ENCODE data around the gene MOV10L1.
"Not testable (repeated sequence)": the region's sequence is repeated elsewhere in the genome, so short reads cannot be mapped to it uniquely, and the experiment has no call there.

MOV10L1 gene

GRCh38 chr22:50119768-50120251 lies 30.0 kb downstream of the MOV10L1 start:
- DNase-seq, result no peak
- Mint-ChIP-seq H3K27ac (no peak overlapping the region), H3K4me3 (no peak overlapping the region), H3K27me3 (peaks cover 17% of the 10 kb centered on the region), H3K4me1 (ENCODE audit: low read depth) (no peaks in the 10 kb centered on the region), H3K9me3 (peaks cover 13% of the 10 kb centered on the region), H3K36me3 (ENCODE audit: low read depth) (no peaks in the 10 kb centered on the region)

- peaks cover 9% of the 10 kb centered on the region for H3K27me3 Mint-ChIP-seq
Measured at GRCh38 chr22:50121202-50121740, 31.5 kb downstream of the MOV10L1 start.

DNA sequence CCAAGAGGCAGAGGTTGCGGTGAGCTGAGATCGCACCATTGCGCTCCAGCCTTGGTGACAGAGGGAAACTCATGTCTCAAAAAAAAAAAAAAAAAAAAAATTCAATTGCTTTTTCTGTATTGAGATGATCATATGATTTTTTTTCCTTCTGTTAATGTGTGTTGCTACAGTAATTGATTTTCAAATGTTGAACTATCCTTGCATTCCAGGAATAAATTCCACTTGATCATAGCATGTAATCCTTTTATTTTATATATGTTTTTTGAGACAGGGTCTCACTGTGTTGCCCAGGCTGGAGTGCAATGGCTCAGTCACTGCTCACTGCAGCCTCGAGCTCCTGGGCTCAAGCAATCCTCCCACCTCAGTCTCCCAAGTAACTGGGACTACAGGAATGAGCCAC lies 33.3 kb downstream of the MOV10L1 start:
- H3K9me3 Mint-ChIP-seq, result peaks cover 13% of the 10 kb centered on the region
- no peak overlapping the region for H3K27ac Mint-ChIP-seq
- H3K27me3 Mint-ChIP-seq, result peaks cover 17% of the 10 kb centered on the region
- DNase-seq, result no peak
- H3K36me3 Mint-ChIP-seq (ENCODE audit: low read depth), result no peaks in the 10 kb centered on the region
- no peaks in the 10 kb centered on the region for H3K4me1 Mint-ChIP-seq (ENCODE audit: low read depth)
- no peak overlapping the region for H3K4me3 Mint-ChIP-seq

More at GRCh38 chr22:50121202-50121740, 31.5 kb downstream of the MOV10L1 start:
- H3K4me3 Mint-ChIP-seq, result no peak overlapping the region
- no peaks in the 10 kb centered on the region for H3K36me3 Mint-ChIP-seq (ENCODE audit: low read depth)
- DNase-seq, result no peak
- H3K4me1 Mint-ChIP-seq (ENCODE audit: low read depth), result no peaks in the 10 kb centered on the region
- H3K27ac Mint-ChIP-seq, result no peak overlapping the region
- peaks cover 13% of the 10 kb centered on the region for H3K9me3 Mint-ChIP-seq

- Mint-ChIP-seq H3K9me3 (peaks cover 13% of the 10 kb centered on the region), H3K4me1 (ENCODE audit: low read depth) (no peaks in the 10 kb centered on the region), H3K27me3 (peaks cover 27% of the 10 kb centered on the region), H3K27ac (no peak overlapping the region), H3K4me3 (no peak overlapping the region), H3K36me3 (ENCODE audit: low read depth) (no peaks in the 10 kb centered on the region)
- no peak for DNase-seq
Measured at GRCh38 chr22:50125029-50125428, 35.2 kb downstream of the MOV10L1 start.

- Mint-ChIP-seq H3K9me3 (peaks cover 3% of the 10 kb centered on the region), H3K36me3 (ENCODE audit: low read depth) (no peaks in the 10 kb centered on the region), H3K4me1 (ENCODE audit: low read depth) (no peaks in the 10 kb centered on the region), H3K4me3 (no peak overlapping the region), H3K27me3 (peaks cover 39% of the 10 kb centered on the region), H3K27ac (no peak overlapping the region)
- no peak for DNase-seq
Measured at GRCh38 chr22:50129121-50129736, 39.4 kb downstream of the MOV10L1 start.

DNA sequence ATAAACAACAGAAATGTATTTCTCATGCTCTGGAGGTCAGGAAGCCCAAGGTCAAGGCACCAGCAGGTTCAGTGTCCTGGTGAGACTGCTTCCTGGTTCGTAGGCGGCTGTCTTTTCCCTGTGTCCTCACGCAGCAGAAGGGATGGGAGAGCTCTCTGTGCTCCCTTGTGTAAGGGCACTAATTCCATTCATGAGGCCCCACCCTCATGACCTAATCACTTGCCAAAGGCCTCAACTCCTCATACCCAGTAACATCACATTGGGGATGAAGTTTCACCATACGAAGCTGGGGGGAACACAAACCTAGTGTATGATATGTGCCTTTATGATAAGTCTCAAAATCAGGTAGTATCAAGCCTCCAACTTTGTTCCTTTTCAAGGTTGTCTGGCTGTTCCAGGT lies 42.1 kb downstream of the MOV10L1 start:
- Mint-ChIP-seq H3K27me3 (peaks cover 50% of the 10 kb centered on the region), H3K36me3 (ENCODE audit: low read depth) (no peaks in the 10 kb centered on the region)

DNA sequence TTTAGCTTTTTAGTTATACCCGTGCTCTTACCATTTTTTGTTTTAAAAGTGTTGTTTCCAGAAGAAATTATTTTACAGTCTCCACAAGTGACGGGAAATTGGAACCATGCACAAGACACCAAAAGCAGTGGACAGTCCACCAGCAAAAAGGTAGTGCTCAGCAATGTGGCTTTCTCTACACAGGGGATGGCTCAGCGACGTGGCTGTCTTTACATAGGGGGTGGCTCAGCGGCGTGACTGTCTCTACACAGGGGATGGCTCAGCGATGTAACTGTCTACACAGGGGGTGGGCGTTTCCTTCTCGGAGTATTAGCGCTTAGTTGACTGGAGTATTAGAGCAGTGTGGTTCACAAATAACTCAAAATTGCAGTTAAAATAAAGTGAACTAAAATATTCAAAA lies 44.7 kb downstream of the MOV10L1 start:
- H3K4me3 Mint-ChIP-seq, result no peak overlapping the region
- no peaks in the 10 kb centered on the region for H3K36me3 Mint-ChIP-seq (ENCODE audit: low read depth)
- H3K27me3 Mint-ChIP-seq, result peaks cover 39% of the 10 kb centered on the region
- H3K27ac Mint-ChIP-seq, result no peak overlapping the region
- no peaks in the 10 kb centered on the region for H3K9me3 Mint-ChIP-seq
- H3K4me1 Mint-ChIP-seq (ENCODE audit: low read depth), result no peaks in the 10 kb centered on the region
- no peak for DNase-seq

More for the DNA sequence above, 42.1 kb downstream of the MOV10L1 start:
- no peak for DNase-seq
- no peaks in the 10 kb centered on the region for H3K9me3 Mint-ChIP-seq
- H3K4me1 Mint-ChIP-seq (ENCODE audit: low read depth), result no peaks in the 10 kb centered on the region
- no peak overlapping the region for H3K27ac Mint-ChIP-seq
- H3K4me3 Mint-ChIP-seq, result no peak overlapping the region

DNA sequence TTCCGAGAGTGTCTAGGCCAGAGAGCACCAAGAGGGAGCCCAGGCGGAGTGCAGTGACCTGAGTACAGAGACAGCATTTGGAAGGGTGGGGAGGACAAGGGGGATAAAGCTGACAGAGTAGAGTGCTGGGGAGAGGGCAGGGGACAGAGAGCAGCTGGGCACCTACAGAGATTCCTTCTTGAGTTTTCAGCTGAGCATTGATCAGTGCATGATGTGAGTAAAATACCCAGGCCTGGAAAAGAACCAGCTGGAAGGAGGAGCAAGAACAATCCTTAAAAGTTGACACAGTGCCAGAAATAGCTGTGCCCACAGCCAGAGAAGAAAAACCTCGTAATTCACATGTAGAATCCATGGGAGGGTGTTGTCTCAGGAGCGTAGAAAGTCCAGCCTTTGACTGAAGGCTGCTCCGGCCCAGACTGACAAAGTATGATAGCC lies 46.8 kb downstream of the MOV10L1 start:
- DNase-seq, result no peak
- H3K27ac Mint-ChIP-seq, result no peak overlapping the region
- no peaks in the 10 kb centered on the region for H3K4me1 Mint-ChIP-seq (ENCODE audit: low read depth)

GRCh38 chr22:50137277-50137676 lies 47.5 kb downstream of the MOV10L1 start:
- not testable (repeated sequence) for H3K27ac Mint-ChIP-seq; H3K4me1 Mint-ChIP-seq (ENCODE audit: low read depth); H3K36me3 Mint-ChIP-seq (ENCODE audit: low read depth); H3K4me3 Mint-ChIP-seq; DNase-seq; H3K9me3 Mint-ChIP-seq
- H3K27me3 Mint-ChIP-seq, result peaks cover 23% of the 10 kb centered on the region

More for the DNA sequence above, 46.8 kb downstream of the MOV10L1 start:
- no peaks in the 10 kb centered on the region for H3K9me3 Mint-ChIP-seq
- peaks cover 26% of the 10 kb centered on the region for H3K27me3 Mint-ChIP-seq
- no peak overlapping the region for H3K4me3 Mint-ChIP-seq
- H3K36me3 Mint-ChIP-seq (ENCODE audit: low read depth), result no peaks in the 10 kb centered on the region

DNA sequence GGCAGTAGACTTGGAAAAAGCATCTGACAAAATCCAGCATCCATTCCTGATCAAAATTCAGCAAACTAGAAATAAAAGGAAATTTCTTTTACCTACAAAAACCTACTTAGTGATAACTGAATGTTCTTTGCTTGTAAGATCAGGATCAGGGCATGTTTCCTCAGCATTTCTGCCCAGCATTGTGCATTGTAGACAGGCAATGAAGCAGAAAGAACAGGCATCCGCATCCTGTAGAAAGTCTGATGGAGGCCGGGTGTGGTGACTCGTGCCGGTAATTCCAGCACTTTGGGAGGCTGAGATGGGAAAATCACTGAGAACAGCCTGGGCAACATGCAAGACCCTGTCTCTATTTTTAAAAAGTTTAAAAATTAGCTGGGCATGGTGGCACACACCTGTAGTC lies 48.2 kb downstream of the MOV10L1 start:
- DNase-seq, result no peak
- Mint-ChIP-seq H3K9me3 (no peaks in the 10 kb centered on the region), H3K4me1 (ENCODE audit: low read depth) (no peaks in the 10 kb centered on the region), H3K27me3 (peaks cover 24% of the 10 kb centered on the region), H3K27ac (no peak overlapping the region), H3K4me3 (no peak overlapping the region), H3K36me3 (ENCODE audit: low read depth) (no peaks in the 10 kb centered on the region)

DNA sequence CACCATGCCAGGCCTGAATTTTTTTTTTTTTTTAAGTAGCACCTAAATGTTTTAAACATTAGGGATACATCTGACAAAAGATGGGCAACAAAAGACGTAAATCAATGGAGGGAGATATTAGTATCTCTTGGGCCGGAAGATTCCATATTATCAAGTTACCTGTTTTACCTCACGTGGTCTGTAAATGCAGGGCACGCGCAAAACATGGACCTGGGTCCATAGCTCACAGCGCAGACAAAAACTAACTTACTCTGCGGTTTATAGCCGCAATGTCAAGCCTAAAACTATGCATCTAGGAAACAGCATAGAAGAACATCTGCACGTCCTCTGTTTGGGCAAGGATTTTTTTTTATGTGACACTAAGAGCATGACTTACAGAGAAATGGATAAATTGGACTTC lies 49.2 kb downstream of the MOV10L1 start:
- Mint-ChIP-seq H3K27ac (no peak overlapping the region), H3K9me3 (no peaks in the 10 kb centered on the region), H3K27me3 (peaks cover 25% of the 10 kb centered on the region), H3K4me3 (no peak overlapping the region), H3K36me3 (ENCODE audit: low read depth) (no peaks in the 10 kb centered on the region), H3K4me1 (ENCODE audit: low read depth) (no peaks in the 10 kb centered on the region)
- no peak for DNase-seq

GRCh38 chr22:50139843-50140415 lies 50.1 kb downstream of the MOV10L1 start:
- H3K27ac Mint-ChIP-seq, result no peak overlapping the region
- no peak for DNase-seq
- no peak overlapping the region for H3K4me3 Mint-ChIP-seq
- H3K36me3 Mint-ChIP-seq (ENCODE audit: low read depth), result no peaks in the 10 kb centered on the region
- peaks cover 21% of the 10 kb centered on the region for H3K27me3 Mint-ChIP-seq
- no peaks in the 10 kb centered on the region for H3K4me1 Mint-ChIP-seq (ENCODE audit: low read depth)
- no peaks in the 10 kb centered on the region for H3K9me3 Mint-ChIP-seq

- Mint-ChIP-seq H3K4me1 (ENCODE audit: low read depth) (no peaks in the 10 kb centered on the region), H3K27me3 (peaks cover 21% of the 10 kb centered on the region), H3K9me3 (no peaks in the 10 kb centered on the region), H3K27ac (no peak overlapping the region), H3K4me3 (no peak overlapping the region), H3K36me3 (ENCODE audit: low read depth) (no peaks in the 10 kb centered on the region)
- no peak for DNase-seq
Measured at GRCh38 chr22:50140615-50141014, 50.8 kb downstream of the MOV10L1 start.

GRCh38 chr22:50141462-50141861 lies 51.7 kb downstream of the MOV10L1 start:
- H3K4me3 Mint-ChIP-seq, result no peak overlapping the region
- H3K9me3 Mint-ChIP-seq, result no peaks in the 10 kb centered on the region
- DNase-seq, result no peak
- no peaks in the 10 kb centered on the region for H3K4me1 Mint-ChIP-seq (ENCODE audit: low read depth)
- no peaks in the 10 kb centered on the region for H3K36me3 Mint-ChIP-seq (ENCODE audit: low read depth)
- no peak overlapping the region for H3K27ac Mint-ChIP-seq
- H3K27me3 Mint-ChIP-seq, result peaks cover 15% of the 10 kb centered on the region

GRCh38 chr22:50141891-50142363 lies 52.1 kb downstream of the MOV10L1 start:
- no peaks in the 10 kb centered on the region for H3K9me3 Mint-ChIP-seq
- DNase-seq, result no peak
- no peaks in the 10 kb centered on the region for H3K4me1 Mint-ChIP-seq (ENCODE audit: low read depth)
- H3K27me3 Mint-ChIP-seq, result peaks cover 13% of the 10 kb centered on the region
- no peaks in the 10 kb centered on the region for H3K36me3 Mint-ChIP-seq (ENCODE audit: low read depth)
- no peak overlapping the region for H3K27ac Mint-ChIP-seq
- H3K4me3 Mint-ChIP-seq, result no peak overlapping the region

All from activated T-cell treated with anti-CD3 and anti-CD28 coated beads, Interleukin-2, amount 50 U/mL, for 24 hours (primary cell).